ENCODE data around the gene SMARCA2. TPM values are rescaled to one million over a fixed set of nuclear protein-coding genes. Genes with fewer than 3 reads are reported as not detected.

SMARCA2 gene
- polyA plus RNA-seq, 1 donor from 2014 or later = 150 TPM

- TF ChIP-seq REST (IDR thresholded peaks at IDR 0.05; ENCODE audit: borderline replicate concordance) (no peak), RAD21 (conservative IDR thresholded peaks at IDR 0.05) (no peak), SMC3 (conservative IDR thresholded peaks at IDR 0.05; ENCODE audit: poor library complexity) (no peak)
These were observed 177.3 kb downstream of the SMARCA2 start (continued) for GRCh38 chr9:2192356-2192979.

- Histone ChIP-seq H3K4me3 (ENCODE audit: low read length) (no peak overlapping the region), H3K36me3 (ENCODE audit: insufficient read depth, low read length) (no peaks in the 10 kb centered on the region), H3K27me3 (ENCODE audit: insufficient read depth, low read depth, low read length) (no peaks in the 10 kb centered on the region), H3K9me2 (ENCODE audit: insufficient read depth, low read length) (no peaks in the 10 kb centered on the region), H3K79me2 (replicated peaks; ENCODE audit: insufficient read depth, low read length) (no peaks in the 10 kb centered on the region), H3K4me2 (ENCODE audit: low read length) (no peak overlapping the region), H4K20me1 (ENCODE audit: insufficient read depth) (no peaks in the 10 kb centered on the region), H3F3A (ENCODE audit: insufficient read depth, low read length, poor library complexity, severe bottlenecking) (no peaks in the 10 kb centered on the region), H3K9ac (ENCODE audit: low read length) (no peak overlapping the region), H2AFZ (ENCODE audit: low read depth, low read length) (no peak overlapping the region), H3K27ac (ENCODE audit: low read length) (no peak overlapping the region), H3K9me3 (ENCODE audit: low read length) (no peaks in the 10 kb centered on the region)
- TF ChIP-seq SMC3 (conservative IDR thresholded peaks at IDR 0.05; ENCODE audit: poor library complexity) = no peak
- no peak for TF ChIP-seq EP300 (conservative IDR thresholded peaks at IDR 0.05; ENCODE audit: poor library complexity, severe bottlenecking)
- no peak for TF ChIP-seq REST (IDR thresholded peaks at IDR 0.05; ENCODE audit: borderline replicate concordance)
- TF ChIP-seq EZH2 (IDR thresholded peaks at IDR 0.05; ENCODE audit: borderline replicate concordance, insufficient read depth, low read length, poor library complexity, severe bottlenecking) = no peak
- no peak for TF ChIP-seq TAF1 (IDR thresholded peaks at IDR 0.05; ENCODE audit: low read depth)
These were observed 178.4 kb downstream of the SMARCA2 start for GRCh38 chr9:2193552-2193951.

- Histone ChIP-seq H3K9me3 (ENCODE audit: low read length) (no peaks in the 10 kb centered on the region), H3K27me3 (ENCODE audit: insufficient read depth, low read depth, low read length) (no peaks in the 10 kb centered on the region), H3K36me3 (ENCODE audit: insufficient read depth, low read length) (no peaks in the 10 kb centered on the region), H3K27ac (ENCODE audit: low read length) (no peak overlapping the region), H3K9me2 (ENCODE audit: insufficient read depth, low read length) (no peaks in the 10 kb centered on the region), H3K4me2 (ENCODE audit: low read length) (no peak overlapping the region), H3K9ac (ENCODE audit: low read length) (no peak overlapping the region), H3K4me3 (ENCODE audit: low read length) (no peak overlapping the region), H3F3A (ENCODE audit: insufficient read depth, low read length, poor library complexity, severe bottlenecking) (no peaks in the 10 kb centered on the region), H4K20me1 (ENCODE audit: insufficient read depth) (no peaks in the 10 kb centered on the region), H2AFZ (ENCODE audit: low read depth, low read length) (no peak overlapping the region), H3K79me2 (replicated peaks; ENCODE audit: insufficient read depth, low read length) (no peaks in the 10 kb centered on the region)
- TF ChIP-seq RAD21 (conservative IDR thresholded peaks at IDR 0.05) (no peak), EZH2 (IDR thresholded peaks at IDR 0.05; ENCODE audit: borderline replicate concordance, insufficient read depth, low read length, poor library complexity, severe bottlenecking) (no peak), REST (IDR thresholded peaks at IDR 0.05; ENCODE audit: borderline replicate concordance) (no peak), CTCF (IDR thresholded peaks at IDR 0.05; ENCODE audit: poor library complexity, severe bottlenecking) (no peak), TAF1 (IDR thresholded peaks at IDR 0.05; ENCODE audit: low read depth) (no peak), MXI1 (conservative IDR thresholded peaks at IDR 0.05; ENCODE audit: poor library complexity, severe bottlenecking) (no peak), POLR2AphosphoS5 (IDR thresholded peaks at IDR 0.05) (no peak)
These were observed 180.1 kb downstream of the SMARCA2 start for GRCh38 chr9:2195211-2195610.
